ENCODE results near the gene NDUFS4.
"Not testable (repeated sequence)": the region's sequence is repeated elsewhere in the genome, so short reads cannot be mapped to it uniquely, and the experiment has no call there.

Gene NDUFS4

DNA sequence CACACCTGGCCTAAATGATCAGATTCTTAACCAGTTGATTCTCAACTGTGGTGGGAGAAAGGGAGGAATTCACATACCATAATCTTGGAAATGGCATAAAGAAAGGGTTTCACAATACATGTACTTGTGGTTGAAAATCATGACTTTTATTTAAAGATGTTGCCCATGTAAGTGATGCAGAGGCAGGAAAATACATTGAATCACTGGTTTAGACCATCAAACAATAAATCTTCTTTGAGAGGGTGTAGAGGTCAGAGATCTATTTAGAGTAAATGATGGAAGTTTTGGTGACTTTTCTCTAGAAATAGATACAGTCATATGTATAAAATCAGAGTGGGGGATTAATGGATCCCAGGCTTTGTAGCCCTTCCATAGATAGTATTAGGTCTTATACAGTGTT, 15.4 kb downstream of the NDUFS4 start:
- no peak for DNase-seq (ENCODE audit: low read depth)

GRCh38 chr5:53576674-53577073, 16.2 kb downstream of the NDUFS4 start:
- no peak for DNase-seq (ENCODE audit: low read depth)

GRCh38 chr5:53578854-53579253, 18.4 kb downstream of the NDUFS4 start:
- no peak for DNase-seq (ENCODE audit: low read depth)

GRCh38 chr5:53580547-53580946, 20.1 kb downstream of the NDUFS4 start:
- DNase-seq (ENCODE audit: low read depth): no peak

DNA sequence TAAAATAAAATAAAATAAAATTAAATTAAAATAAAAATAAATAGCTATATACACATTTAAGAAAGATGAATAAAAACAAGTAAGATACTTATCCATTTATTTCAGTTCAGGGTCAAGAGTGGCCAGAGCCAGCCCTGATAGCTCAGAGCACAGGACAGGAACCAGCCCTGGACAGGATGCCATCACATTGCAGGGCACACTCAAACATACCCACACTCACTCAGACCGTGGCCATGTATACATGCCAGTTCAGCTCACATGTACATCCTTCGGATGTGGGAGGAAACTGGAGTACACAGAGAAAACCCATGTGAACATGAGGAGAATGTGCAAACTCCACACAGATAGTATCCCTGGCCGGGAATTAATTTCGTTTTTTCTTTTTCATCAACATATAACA, 21.8 kb downstream of the NDUFS4 start:
- DNase-seq (ENCODE audit: low read depth): no peak

DNA sequence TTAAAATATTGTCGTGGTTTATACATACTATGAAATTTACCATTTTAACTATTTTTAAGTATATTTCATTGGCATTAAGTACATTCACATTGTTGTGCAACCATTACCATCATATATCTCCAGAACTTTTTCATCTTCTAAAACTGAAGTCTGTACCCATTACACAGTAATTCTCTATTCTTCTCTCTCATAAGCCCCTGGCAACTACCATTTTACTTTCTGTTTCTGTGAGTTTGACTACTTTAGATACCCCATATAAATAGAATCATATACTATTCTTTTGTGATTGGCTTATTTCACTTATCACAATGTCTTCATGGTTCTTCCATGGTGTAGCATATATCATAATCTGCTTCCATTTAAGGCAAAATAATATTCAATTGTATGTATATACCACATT, 30.3 kb downstream of the NDUFS4 start:
- no peak for DNase-seq (ENCODE audit: low read depth)

- DNase-seq (ENCODE audit: low read depth): no peak
These were observed 34.0 kb downstream of the NDUFS4 start for GRCh38 chr5:53594419-53594818.

GRCh38 chr5:53597894-53598293, 37.5 kb downstream of the NDUFS4 start:
- DNase-seq (ENCODE audit: low read depth): no peak

DNA sequence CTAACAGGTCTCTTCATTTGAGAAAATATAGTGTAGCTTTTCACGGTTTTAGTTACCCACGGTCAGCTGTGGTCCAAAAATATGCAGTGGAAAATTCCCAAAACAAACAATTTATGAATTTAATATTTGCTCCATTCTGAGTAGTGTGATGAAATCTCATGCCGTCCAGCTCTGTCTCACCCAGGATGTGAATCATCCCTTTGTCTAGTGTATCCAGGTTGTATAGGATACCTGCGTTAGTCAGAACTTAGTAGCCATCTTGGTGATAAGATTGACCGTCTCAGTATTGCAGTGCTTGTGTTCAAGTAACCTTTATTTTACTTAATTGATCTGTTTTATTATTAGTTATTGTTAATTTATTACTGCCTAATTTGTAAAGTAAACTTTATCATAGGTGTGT, 41.1 kb downstream of the NDUFS4 start:
- DNase-seq (ENCODE audit: low read depth): no peak

DNA sequence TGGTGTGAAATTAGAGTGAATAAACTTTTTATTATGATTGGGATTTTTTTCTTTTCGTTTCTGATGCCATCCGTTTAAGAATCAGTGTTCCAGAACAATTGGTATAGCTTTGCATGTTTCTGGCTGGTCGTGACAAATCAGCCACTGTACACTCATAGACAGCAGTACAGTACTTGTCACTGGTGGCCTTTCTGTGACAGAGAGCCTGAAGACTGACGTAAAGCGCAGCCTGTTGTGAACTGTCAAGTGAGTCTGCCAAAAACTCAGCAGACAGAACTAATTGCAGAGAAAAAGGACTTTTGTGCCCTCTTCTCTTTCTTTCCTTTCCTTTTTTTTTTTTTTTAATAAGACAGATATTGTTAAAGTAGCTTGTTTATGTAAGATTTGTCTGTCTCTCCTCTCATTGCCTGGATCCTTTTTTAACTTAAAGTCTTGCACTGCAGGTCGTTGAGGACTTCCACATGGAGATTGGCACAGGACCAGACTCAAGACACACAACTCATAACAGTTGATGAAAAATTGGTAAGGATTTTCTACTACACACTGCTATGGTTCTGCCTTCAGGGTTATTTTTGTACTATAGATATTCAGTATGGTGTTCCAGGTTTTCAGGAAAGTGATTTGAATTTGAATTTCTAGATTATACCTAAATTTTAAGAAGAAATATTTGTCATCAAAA, 42.7 kb downstream of the NDUFS4 start:
- DNase-seq (ENCODE audit: low read depth): no peak

DNA sequence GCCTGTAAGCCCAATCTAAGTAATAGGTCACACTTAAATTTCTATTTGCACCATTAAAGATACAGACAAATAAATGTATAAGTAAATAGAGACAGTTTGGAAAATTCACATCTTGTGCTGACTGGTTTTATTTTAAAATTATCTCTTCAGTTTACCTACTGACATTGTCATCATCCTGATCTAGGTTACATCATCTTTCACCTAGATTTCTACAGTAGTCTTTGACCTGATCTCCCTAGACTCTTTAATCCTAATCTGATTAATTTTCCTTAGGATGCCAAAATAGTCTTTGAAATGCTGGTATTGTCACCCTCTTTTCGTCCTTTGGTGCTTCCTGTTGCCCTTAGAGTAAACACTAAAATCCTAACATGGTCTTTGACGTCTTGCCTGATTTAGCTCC, 43.9 kb downstream of the NDUFS4 start:
- DNase-seq (ENCODE audit: low read depth): no peak

GRCh38 chr5:53607886-53608285, 47.4 kb downstream of the NDUFS4 start:
- no peak for DNase-seq (ENCODE audit: low read depth)

GRCh38 chr5:53608897-53609296, 48.5 kb downstream of the NDUFS4 start:
- DNase-seq (ENCODE audit: low read depth): not testable (repeated sequence)

DNA sequence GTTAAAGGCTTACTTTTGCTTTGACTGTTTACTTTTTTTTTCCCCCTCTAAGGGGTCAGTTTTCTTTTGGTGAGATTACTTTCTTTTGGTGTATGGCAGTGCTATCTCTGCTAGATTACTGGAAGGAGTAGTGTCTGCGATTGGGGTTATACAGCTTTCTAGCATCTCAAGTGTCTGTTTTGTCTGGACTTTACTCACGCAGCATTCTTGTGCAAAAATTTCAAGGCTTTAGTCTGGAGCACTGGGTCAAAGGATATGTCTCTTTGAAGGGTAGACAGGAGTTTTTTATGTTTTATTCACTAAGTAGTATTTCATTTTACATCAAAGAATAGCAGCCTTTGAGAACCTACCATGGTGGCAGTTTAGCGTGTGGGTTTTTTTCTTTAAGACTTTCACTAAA, 52.6 kb downstream of the NDUFS4 start:
- no peak for DNase-seq (ENCODE audit: low read depth)

DNA sequence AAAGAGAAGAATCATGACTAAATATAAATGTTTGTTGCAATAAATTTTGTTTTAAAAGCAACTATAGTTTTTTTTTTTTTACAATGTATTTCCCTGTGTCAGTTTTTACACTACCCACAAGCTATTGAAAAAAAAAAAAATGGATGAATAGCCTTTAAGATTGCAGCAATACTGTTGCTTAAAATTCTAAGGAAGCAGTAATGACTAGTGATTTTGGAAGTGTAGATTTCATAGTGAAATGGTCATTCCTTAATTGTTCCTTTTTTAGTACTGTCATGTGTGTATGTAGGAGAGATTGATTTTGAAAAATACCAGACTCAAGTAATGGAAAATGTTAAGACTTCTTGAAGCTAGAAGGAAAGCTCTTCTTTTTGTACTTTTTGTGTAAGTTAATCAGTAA, 53.1 kb downstream of the NDUFS4 start:
- no peak for DNase-seq (ENCODE audit: low read depth)

DNA sequence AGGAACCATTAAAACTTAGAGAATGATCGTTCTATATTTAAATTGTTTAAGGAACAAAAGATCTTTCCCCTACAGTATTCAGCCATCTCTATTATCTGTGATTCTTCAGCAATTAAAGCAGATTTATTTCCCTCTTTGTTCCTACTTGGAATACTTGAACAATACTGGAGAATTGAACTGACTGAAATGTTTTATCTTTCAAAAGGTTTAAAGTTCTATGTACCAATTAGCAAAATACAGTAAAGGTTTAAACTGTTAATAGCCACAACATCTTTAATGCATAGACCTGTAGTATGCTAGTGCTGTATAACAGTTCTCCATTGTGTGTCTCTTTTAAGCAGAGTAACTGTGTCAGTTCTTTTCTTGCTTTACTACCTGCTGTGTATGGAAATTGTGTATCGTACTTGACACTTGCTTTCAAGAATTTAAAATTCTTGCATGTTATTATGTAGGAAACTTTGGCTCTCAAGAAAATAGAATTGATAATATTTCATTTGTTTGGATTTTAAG, 54.0 kb downstream of the NDUFS4 start:
- no peak for DNase-seq (ENCODE audit: low read depth)

- DNase-seq (ENCODE audit: low read depth): no peak
These were observed 56.6 kb downstream of the NDUFS4 start for GRCh38 chr5:53616939-53617549.

DNA sequence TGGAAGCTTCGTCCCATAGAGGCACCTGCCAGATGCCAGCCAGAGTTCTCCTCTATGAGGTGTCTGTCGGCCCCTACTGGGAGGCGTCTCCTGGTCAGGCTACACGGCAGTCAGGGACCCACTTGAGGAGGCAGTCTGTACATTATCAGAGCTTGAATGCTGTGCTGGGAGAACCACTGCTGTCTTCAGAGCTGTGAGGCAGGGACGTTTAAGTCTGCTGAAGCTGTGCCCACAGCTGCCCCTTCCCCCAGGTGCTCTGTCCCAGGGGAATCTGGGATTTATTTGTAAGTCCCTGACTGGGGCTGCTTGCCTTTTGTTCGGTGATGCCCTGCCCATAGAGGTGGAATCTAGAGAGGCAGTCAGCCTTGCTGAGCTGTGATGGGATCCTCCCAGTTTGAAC, 70.8 kb downstream of the NDUFS4 start:
- no peak for DNase-seq (ENCODE audit: low read depth)

GRCh38 chr5:53642061-53642460, 81.6 kb downstream of the NDUFS4 start:
- DNase-seq (ENCODE audit: low read depth): no peak

- no peak for DNase-seq (ENCODE audit: low read depth)
These were observed 83.0 kb downstream of the NDUFS4 start for GRCh38 chr5:53643445-53643844.

GRCh38 chr5:53645078-53645477, 84.6 kb downstream of the NDUFS4 start:
- no peak for DNase-seq (ENCODE audit: low read depth)

GRCh38 chr5:53649352-53649751, 88.9 kb downstream of the NDUFS4 start:
- no peak for DNase-seq (ENCODE audit: low read depth)

DNA sequence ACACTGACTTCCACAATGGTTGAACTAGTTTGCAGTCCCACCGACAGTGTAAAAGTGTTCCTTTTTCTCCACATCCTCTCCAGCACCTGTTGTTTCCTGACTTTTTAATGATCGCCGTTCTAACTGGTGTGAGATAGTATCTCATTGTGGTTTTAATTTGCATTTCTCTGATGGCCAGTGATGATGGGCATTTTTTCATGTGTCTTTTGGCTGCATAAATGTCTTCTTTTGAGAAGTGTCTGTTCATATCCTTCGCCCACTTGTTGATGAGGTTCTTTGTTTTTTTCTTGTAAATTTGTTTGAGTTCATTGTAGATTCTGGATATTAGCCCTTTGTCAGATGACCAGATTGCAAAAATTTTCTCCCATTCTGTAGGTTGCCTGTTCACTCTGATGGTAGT, 100.1 kb downstream of the NDUFS4 start:
- not testable (repeated sequence) for DNase-seq (ENCODE audit: low read depth)

DNA sequence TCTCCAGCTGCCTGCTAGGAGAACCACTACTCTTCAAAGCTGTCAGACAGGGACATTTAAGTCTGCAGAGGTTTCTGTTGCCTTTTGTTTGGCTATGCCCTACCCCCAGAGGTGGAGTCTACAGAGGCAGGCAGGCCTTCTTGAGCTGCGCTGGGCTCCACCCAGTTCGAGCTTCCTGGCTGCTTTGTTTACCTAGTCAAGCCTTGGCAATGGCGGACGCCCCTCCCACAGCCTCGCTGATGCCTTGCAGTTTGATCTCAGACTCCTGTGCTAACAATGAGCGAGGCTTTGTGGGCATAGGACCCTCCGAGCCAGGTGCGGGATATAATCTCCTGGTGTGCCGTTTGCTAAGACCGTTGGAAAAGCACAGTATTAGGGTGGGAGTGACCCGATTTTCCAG, 104.9 kb downstream of the NDUFS4 start:
- not testable (repeated sequence) for DNase-seq (ENCODE audit: low read depth)

All from HS-27A (cell line).